DND-41 (cell line): ENCODE measurements around the gene CPT1C.

Experiments
- ATAC-seq: fragments of 200-7000 bp; cut with Tn5 transposase; 3 replicates; pipeline ENCODE4 v1.9.1; 2021; ENCODE audit warnings: low read depth; ENCODE audit not compliant: insufficient read depth
- DNase-seq: peaks from one replicate; pipeline ENCODE4 v3.0.0-alpha.2; 2020
- H2AFZ ChIP-seq: 2 replicates; pipeline ENCODE4 v1.6.0; 2012; ENCODE audit warnings: low read depth, low read length
- H3K27ac ChIP-seq: 2 replicates; pipeline ENCODE4 v1.5.1; 2012; ENCODE audit warnings: low read length, inconsistent platforms
- H3K27me3 ChIP-seq: fragments of 200-600 bp; sonication (generic); 2 replicates; pipeline ENCODE4 v1.6.0; 2012; ENCODE audit warnings: low read length, mild to moderate bottlenecking, inconsistent platforms; ENCODE audit not compliant: insufficient read depth, poor library complexity
- H3K36me3 ChIP-seq: 2 replicates; pipeline ENCODE4 v1.5.1; 2012; ENCODE audit warnings: low read length, inconsistent platforms; ENCODE audit not compliant: insufficient read depth
- H3K4me1 ChIP-seq: 2 replicates; pipeline ENCODE4 v1.5.1; 2012; ENCODE audit warnings: mild to moderate bottlenecking, low read length; ENCODE audit not compliant: insufficient read depth
- H3K4me2 ChIP-seq: 2 replicates; pipeline ENCODE4 v1.6.0; 2012; ENCODE audit warnings: mild to moderate bottlenecking, moderate library complexity, low read length, inconsistent platforms; ENCODE audit not compliant: insufficient read depth
- H3K4me3 ChIP-seq, 2 experiments: fragments of 200-600 bp in 1 of 2; shearing (Covaris generic) in 1 of 2; 2 replicates each; pipeline ENCODE4 v1.5.1; 2012 to 2016; ENCODE audit warnings: inconsistent platforms in 2 of 2, low read length in 2 of 2, mild to moderate bottlenecking in 2 of 2, low read depth in 1 of 2, moderate library complexity in 1 of 2
- H3K79me2 ChIP-seq: 2 replicates; pipeline ENCODE4 v1.6.0; 2012; ENCODE audit warnings: low read length, inconsistent platforms; ENCODE audit not compliant: insufficient read depth
- H3K9ac ChIP-seq: 2 replicates; pipeline ENCODE4 v1.6.0; 2012; ENCODE audit warnings: low read depth, mild to moderate bottlenecking, inconsistent platforms, low read length, moderate library complexity
- H3K9me3 ChIP-seq: 2 replicates; pipeline ENCODE4 v1.5.1; 2012; ENCODE audit warnings: low read length, moderate library complexity, mild to moderate bottlenecking, inconsistent platforms; ENCODE audit not compliant: insufficient read depth, severe bottlenecking
- H4K20me1 ChIP-seq: 2 replicates; pipeline ENCODE4 v1.6.0; 2012; ENCODE audit warnings: low read length; ENCODE audit not compliant: insufficient read depth
- EZH2 ChIP-seq: IDR thresholded peaks from 3 replicates; pipeline ENCODE4 v1.6.1; 2012; ENCODE audit warnings: borderline replicate concordance, low read depth, mild to moderate bottlenecking, moderate library complexity, low read length, inconsistent platforms; ENCODE audit not compliant: severe bottlenecking
- TF ChIP-seq, protein P1 (sequence below): IDR thresholded peaks from 2 replicates; pipeline ENCODE4 v1.5.1; 2012; ENCODE audit warnings: borderline replicate concordance, low read length, moderate library complexity, mild to moderate bottlenecking; ENCODE audit not compliant: poor library complexity, severe bottlenecking; ENCODE audit errors: extremely low read depth

Gene CPT1C

DNA sequence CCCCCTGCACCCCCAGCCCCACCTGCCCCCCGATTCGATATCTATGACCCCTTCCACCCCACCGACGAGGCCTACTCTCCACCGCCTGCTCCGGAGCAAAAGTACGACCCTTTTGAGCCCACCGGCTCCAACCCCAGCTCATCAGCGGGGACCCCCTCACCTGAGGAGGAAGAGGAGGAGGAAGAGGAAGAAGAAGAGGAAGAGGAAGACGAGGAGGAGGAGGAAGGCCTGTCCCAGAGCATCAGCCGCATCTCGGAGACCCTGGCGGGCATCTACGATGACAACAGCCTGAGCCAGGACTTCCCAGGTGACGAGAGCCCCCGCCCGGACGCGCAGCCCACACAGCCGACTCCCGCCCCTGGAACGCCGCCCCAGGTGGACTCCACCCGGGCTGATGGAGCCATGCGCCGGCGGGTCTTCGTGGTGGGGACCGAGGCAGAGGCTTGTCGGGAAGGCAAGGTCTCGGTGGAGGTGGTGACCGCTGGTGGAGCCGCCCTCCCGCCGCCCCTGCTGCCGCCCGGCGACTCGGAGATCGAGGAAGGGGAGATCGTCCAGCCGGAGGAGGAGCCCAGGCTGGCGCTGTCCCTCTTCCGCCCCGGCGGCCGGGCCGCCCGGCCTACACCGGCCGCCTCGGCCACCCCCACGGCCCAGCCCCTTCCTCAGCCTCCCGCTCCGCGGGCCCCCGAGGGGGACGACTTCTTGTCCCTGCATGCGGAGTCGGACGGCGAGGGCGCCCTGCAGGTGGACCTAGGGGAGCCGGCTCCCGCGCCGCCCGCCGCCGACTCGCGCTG, 39.7 kb upstream of the CPT1C start:
- H3K4me2 ChIP-seq: no peak overlapping the region
- 0 out of 2 replicates have a peak, but pooled peaks cover 2% of the 10 kb centered on the region for H3K4me1 ChIP-seq
- H4K20me1 ChIP-seq: peaks cover 49% of the 10 kb centered on the region
- no peak overlapping the region for H3K4me3 ChIP-seq
- H3K9ac ChIP-seq: no peak overlapping the region
- TF ChIP-seq, protein P1, sequence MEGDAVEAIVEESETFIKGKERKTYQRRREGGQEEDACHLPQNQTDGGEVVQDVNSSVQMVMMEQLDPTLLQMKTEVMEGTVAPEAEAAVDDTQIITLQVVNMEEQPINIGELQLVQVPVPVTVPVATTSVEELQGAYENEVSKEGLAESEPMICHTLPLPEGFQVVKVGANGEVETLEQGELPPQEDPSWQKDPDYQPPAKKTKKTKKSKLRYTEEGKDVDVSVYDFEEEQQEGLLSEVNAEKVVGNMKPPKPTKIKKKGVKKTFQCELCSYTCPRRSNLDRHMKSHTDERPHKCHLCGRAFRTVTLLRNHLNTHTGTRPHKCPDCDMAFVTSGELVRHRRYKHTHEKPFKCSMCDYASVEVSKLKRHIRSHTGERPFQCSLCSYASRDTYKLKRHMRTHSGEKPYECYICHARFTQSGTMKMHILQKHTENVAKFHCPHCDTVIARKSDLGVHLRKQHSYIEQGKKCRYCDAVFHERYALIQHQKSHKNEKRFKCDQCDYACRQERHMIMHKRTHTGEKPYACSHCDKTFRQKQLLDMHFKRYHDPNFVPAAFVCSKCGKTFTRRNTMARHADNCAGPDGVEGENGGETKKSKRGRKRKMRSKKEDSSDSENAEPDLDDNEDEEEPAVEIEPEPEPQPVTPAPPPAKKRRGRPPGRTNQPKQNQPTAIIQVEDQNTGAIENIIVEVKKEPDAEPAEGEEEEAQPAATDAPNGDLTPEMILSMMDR: no peak
- TF ChIP-seq EZH2: no peak
- DNase-seq (no peak), ATAC-seq (no peak)
- H3K9me3 ChIP-seq: no peaks in the 10 kb centered on the region
- H3K27ac ChIP-seq: no peak overlapping the region
- peaks cover 36% of the 10 kb centered on the region for H3K79me2 ChIP-seq
- peaks cover 86% of the 10 kb centered on the region for H3K36me3 ChIP-seq
- H2AFZ ChIP-seq: no peak overlapping the region
- no peaks in the 10 kb centered on the region for H3K27me3 ChIP-seq

DNA sequence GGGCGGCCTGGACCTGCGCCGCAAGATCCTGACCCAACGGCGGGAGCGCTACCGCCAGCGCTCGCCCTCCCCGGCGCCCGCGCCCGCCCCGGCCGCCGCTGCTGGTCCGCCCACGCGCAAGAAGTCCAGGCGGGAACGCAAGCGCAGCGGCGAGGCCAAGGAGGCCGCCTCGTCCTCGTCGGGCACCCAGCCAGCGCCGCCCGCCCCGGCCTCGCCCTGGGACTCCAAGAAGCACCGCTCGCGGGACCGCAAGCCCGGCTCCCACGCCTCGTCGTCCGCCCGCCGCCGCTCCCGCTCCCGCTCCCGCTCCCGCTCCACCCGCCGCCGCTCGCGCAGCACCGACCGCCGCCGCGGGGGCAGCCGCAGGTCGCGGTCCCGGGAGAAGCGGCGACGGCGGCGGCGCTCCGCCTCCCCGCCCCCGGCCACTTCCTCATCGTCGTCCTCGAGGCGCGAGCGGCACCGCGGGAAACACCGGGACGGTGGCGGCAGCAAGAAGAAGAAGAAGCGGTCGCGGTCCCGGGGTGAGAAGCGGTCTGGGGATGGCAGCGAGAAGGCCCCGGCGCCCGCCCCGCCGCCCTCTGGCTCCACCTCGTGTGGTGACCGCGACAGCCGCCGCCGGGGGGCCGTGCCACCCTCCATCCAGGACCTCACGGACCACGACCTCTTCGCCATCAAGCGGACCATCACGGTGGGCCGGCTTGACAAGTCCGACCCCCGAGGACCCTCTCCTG, 38.9 kb upstream of the CPT1C start:
- Histone ChIP-seq H3K27me3 (no peaks in the 10 kb centered on the region), H3K4me1 (no peaks in the 10 kb centered on the region), H3K4me2 (no peak overlapping the region), H3K4me3 (no peak overlapping the region), H3K79me2 (peaks cover 29% of the 10 kb centered on the region), H3K9ac (no peak overlapping the region), H3K36me3 (peaks cover 86% of the 10 kb centered on the region), H4K20me1 (peaks cover 48% of the 10 kb centered on the region), H2AFZ (no peak overlapping the region), H3K9me3 (no peaks in the 10 kb centered on the region), H3K27ac (no peak overlapping the region)
- ATAC-seq (no peak), DNase-seq (no peak)
- TF ChIP-seq, protein P1: no peak

DNA sequence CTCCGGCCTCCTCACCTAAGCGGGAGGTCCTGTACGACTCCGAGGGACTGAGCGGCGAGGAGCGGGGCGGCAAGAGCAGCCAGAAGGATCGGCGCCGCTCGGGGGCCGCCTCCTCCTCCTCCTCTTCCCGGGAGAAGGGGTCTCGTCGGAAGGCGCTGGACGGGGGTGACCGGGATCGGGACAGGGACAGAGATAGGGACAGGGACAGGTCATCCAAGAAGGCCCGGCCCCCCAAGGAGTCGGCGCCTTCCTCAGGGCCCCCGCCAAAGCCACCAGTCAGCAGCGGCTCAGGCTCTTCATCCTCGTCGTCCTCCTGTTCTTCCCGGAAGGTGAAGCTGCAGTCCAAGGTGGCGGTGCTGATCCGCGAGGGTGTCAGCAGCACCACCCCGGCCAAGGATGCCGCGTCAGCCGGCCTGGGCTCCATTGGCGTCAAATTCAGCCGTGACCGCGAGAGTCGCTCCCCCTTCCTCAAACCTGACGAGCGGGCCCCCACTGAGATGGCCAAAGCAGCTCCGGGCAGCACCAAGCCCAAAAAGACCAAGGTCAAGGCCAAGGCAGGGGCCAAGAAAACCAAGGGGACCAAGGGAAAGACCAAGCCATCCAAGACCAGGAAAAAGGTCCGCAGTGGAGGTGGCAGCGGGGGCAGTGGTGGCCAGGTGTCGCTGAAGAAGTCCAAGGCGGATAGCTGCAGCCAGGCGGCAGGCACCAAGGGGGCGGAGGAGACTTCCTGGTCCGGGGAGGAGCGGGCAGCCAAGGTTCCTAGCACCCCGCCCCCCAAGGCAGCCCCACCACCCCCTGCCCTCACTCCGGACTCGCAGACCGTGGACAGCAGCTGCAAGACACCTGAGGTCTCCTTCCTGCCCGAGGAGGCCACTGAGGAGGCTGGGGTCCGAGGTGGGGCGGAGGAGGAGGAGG, 38.1 kb upstream of the CPT1C start:
- no peaks in the 10 kb centered on the region for H3K9me3 ChIP-seq
- H3K4me2 ChIP-seq: no peak overlapping the region
- TF ChIP-seq, protein P1: no peak
- no peak for TF ChIP-seq EZH2
- no peak overlapping the region for H2AFZ ChIP-seq
- H3K27me3 ChIP-seq: no peaks in the 10 kb centered on the region
- no peak overlapping the region for H3K27ac ChIP-seq
- no peak overlapping the region for H3K9ac ChIP-seq
- H3K4me1 ChIP-seq: no peaks in the 10 kb centered on the region
- H3K79me2 ChIP-seq: peaks cover 22% of the 10 kb centered on the region
- H3K4me3 ChIP-seq: no peak overlapping the region
- H4K20me1 ChIP-seq: peaks cover 45% of the 10 kb centered on the region
- no peak for DNase-seq
- peaks cover 85% of the 10 kb centered on the region for H3K36me3 ChIP-seq
- ATAC-seq: no peak
